ENCODE measurements around the gene IFT43. TPM values are rescaled to one million over a fixed set of nuclear protein-coding genes. Genes with fewer than 3 reads are reported as not detected.

The IFT43 gene
- total and polyA plus RNA-seq, 2 donors (not counting 3 experiments of a cell fraction or from before 2014, with no cell fraction given): 22.3 to 39.0 TPM

Other genes starting within 250 kb of the IFT43 start
- gene TGFB3, start 3.8 kb upstream of the IFT43 start, total RNA-seq: 5.4 and 6.0 TPM in 2 replicates
- 5.3 and 6.9 TPM in 2 replicates for gene TGFB3, start 3.8 kb upstream of the IFT43 start, polyA plus RNA-seq
- gene GPATCH2L, start 166.2 kb downstream of the IFT43 start, total RNA-seq: 40.0 and 47.4 TPM in 2 replicates
- 18.1 and 23.3 TPM in 2 replicates for gene GPATCH2L, start 166.2 kb downstream of the IFT43 start, polyA plus RNA-seq